ENCODE results near the gene FMC1.

FMC1 gene

GRCh38 chr7:139359366-139360209 lies 18.5 kb downstream of the FMC1 start, which contains the start of gene LUC7L2 (continued):
- TF ChIP-seq PRDM4 (tag by site-specific recombination; IDR thresholded peaks at IDR 0.05) (peak; percentile 39; the same call in 1 of the 2 replicates), ZFP37 (tag by site-specific recombination; IDR thresholded peaks at IDR 0.05) (peak; percentile 93), ZSCAN23 (tag by site-specific recombination; IDR thresholded peaks at IDR 0.05) (peak; percentile 41; the same call in 1 of the 2 replicates), REPIN1 (tag by site-specific recombination; IDR thresholded peaks at IDR 0.05; ENCODE audit: low read depth) (peak; percentile 70; the same call in 1 of the 2 replicates), ZNF391 (tag by site-specific recombination; IDR thresholded peaks at IDR 0.05; ENCODE audit: borderline replicate concordance, low read depth) (peak; percentile 46; the same call in 1 of the 2 replicates), ZNF23 (tag by site-specific recombination; IDR thresholded peaks at IDR 0.05; ENCODE audit: borderline replicate concordance) (no peak; the same call in 1 of the 2 replicates), ZSCAN18 (tag by site-specific recombination; IDR thresholded peaks at IDR 0.05) (no peak), PRDM10 (tag by site-specific recombination; IDR thresholded peaks at IDR 0.05) (peak; percentile 68), ZNF624 (tag by site-specific recombination; IDR thresholded peaks at IDR 0.05) (no peak), ZNF324 (tag by site-specific recombination; IDR thresholded peaks at IDR 0.05) (no peak; the same call in 1 of the 2 replicates), ZNF398 (tag by site-specific recombination; IDR thresholded peaks at IDR 0.05) (peak; percentile 50; the same call in 1 of the 2 replicates), ZNF561 (tag by site-specific recombination; IDR thresholded peaks at IDR 0.05; ENCODE audit: borderline replicate concordance) (peak; percentile 78), ZBTB11 (tag by site-specific recombination; conservative IDR thresholded peaks at IDR 0.05; ENCODE audit: low read depth) (0 out of 2 replicates have a peak, but pooled peaks have one; percentile 12), ZNF221 (tag by site-specific recombination; IDR thresholded peaks at IDR 0.05; ENCODE audit: borderline replicate concordance) (peak; percentile 31; the same call in 1 of the 2 replicates), SP7 (tag by site-specific recombination; IDR thresholded peaks at IDR 0.05) (peak; percentile 83), ZNF544 (tag by site-specific recombination; IDR thresholded peaks at IDR 0.05) (no peak), ZNF549 (tag by site-specific recombination; IDR thresholded peaks at IDR 0.05) (no peak), SCRT2 (tag by site-specific recombination; IDR thresholded peaks at IDR 0.05) (no peak), HOXD13 (CRISPR knock-in tag; IDR thresholded peaks at IDR 0.05; ENCODE audit: borderline replicate concordance) (no peak), HOXC10 (CRISPR knock-in tag; IDR thresholded peaks at IDR 0.05) (peak; percentile 75; the same call in 1 of the 2 replicates), PBX3 (CRISPR knock-in tag; IDR thresholded peaks at IDR 0.05) (peak; percentile 71; the same call in 1 of the 2 replicates), ZFP3 (tag by site-specific recombination; IDR thresholded peaks at IDR 0.05; ENCODE audit: low read depth) (no peak)
